C1 segment of cervical spinal cord (tissue), 14 donors: Measurements from ENCODE around the gene OXNAD1.
"Not testable (repeated sequence)": the region's sequence is repeated elsewhere in the genome, so short reads cannot be mapped to it uniquely, and the experiment has no call there.

Source experiments
- DNase-seq, 14 donors: peaks; one replicate each; lab custom pipeline; 2025; lab: John Stamatoyannopoulos, UW

The OXNAD1 gene

DNA sequence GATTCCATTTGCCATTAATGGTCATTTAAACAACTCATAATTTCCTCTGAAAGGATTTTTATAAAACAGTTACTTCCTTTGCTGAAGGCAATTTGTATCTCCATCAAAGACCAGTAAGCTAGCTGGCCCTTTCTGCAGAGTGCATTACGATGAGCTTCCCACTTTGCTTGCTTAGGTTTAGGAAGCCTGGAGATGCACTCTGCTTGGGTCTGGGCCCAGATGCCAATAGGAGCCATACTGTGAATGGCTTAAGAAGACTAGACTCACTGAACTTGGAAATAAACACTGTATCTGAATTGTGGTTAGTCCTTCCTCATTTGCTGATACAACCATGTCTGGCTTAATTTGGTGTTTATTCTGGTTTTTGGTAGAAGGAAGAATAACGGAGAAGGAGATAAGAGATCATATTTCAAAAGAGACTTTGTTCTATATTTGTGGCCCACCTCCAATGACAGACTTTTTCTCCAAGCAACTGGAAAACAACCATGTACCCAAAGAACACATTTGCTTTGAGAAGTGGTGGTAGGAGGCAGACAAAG is 38.1 kb downstream of the OXNAD1 start:
- DNase-seq: no peak

DNA sequence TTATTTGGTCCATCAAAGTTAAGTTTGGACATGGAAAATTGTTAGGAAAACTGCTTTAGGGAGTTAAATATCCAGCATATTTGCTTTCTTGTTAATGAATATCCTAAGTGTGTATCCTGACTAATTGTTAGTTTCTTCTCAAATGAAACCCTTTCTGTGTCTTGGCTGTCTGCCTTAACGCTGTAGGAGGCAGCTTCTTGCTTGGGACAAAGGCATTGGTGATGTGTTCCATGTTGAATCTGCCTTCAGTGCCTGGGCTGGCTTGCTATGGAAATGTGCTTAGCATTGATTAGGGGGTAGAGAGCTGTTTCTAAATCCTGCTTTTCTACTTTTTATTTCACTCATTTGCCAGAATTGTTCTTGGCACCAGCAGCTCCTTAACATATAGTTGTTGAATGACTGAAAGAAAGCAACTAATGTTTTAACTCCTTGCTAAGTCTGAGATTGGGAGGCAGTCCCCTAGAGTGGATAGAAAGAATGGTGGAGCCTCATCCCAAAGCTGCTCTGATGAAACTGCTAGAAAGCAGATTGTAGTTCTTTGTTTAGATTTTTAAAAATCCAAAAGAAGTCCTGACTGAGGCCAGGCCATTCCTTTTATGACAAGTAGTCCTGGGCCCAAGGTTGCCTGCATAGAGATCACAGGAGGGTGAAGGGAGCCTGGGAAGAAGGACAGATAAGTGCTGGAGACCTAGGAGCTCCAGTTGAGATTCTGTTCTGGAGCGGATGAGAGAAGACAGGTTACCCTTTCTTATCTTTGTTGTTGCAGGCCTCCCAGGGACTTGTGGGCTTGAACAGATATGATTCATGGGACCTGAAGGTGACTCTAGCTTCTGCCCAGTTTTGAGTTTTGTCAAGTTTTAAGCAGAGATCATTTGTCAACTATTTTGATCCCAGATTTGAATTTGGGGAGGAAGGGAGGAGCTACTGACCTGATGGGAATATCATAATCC is 39.3 kb downstream of the OXNAD1 start:
- DNase-seq: peak in 3 of 14 donors; percentile 3 to 23 (median 8)

DNA sequence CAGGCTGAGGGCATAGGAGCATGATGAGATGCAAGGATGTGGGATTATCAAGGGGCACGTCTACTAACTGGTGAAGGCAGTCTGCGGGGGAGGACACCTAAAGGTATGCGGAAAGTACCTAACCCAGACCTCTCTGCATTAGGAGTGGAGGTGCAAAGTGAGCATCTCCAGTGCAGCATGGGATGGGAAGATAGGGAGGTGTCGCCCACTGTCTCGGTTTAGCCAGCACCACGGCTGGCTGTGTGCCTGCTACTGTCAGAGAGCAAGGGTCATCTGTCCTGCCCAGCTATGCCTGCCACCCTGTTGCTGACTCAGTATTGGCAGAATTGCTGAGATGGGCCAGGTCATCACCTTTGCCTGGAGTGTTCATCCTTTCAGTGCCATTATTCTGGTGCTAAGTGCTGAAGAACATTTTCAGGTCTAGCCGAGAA is 40.1 kb downstream of the OXNAD1 start:
- no peak for DNase-seq

DNA sequence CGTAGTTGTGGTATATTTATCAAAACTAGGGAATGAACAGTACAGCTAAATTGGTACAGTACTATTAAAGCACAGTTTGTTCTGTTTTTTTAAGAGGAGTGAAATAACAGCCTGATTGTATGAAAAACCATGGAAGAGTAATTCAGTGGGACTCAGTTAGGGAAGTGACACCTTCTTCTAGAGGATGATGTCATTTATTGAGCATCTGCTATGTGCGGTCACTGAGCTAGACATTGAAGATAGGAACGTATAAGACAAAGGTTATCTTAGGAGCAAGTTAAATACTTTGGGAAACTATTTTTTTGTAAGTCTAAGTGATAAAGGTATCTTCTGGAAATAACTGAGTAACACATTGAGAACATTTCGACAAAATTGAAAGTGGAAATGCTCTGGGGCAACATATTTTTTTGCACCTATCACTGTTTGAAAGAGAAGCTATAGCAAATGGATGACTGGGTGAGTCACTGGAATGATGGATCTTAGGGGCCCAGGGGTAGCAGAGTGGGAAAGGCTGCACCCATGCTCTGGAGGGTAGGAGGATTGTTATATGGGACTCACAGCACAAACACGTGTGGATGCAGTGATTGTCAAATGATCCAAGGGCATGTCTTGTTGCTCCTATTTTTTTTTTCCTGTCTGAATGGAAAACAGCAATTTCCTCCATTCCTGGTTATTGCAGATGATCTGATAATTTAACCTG is 43.0 kb downstream of the OXNAD1 start:
- no peak for DNase-seq

DNA sequence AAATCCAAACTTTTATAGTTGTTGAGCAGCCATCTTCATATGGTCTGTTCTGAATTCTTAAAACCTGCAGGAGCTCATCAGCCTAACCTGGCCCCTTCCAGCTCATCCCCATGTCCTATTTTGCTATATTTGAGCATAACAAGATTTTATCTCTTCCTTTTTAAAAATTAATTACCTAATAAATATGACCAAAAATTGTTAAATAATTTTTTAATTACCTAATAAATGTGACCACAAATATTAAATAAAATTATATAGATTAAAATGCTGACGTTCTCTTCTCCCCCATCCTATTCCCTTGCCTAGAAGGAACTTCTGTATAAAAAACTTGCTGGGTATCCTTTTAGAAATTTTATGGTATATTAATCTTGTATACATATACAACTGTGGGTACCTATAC is 43.7 kb downstream of the OXNAD1 start:
- no peak for DNase-seq

DNA sequence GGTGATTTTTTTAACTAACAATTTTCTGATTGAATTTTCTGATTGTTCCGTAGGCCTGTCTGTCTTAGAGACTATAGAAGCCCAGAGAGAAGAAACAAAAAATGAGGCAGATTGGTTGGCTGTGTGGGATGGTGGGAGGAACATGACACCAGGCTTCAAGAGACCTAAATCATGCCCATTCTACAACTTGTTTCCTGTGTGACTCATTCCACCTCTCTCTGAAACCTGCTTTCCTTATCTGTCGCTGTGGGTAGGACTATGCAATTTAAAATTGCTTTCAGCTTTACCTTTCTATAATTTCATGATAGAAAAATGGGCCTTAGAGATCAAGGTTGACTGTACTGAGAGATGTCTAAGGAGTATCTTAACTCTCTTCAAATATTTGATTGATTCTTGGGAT is 44.5 kb downstream of the OXNAD1 start:
- no peak for DNase-seq

DNA sequence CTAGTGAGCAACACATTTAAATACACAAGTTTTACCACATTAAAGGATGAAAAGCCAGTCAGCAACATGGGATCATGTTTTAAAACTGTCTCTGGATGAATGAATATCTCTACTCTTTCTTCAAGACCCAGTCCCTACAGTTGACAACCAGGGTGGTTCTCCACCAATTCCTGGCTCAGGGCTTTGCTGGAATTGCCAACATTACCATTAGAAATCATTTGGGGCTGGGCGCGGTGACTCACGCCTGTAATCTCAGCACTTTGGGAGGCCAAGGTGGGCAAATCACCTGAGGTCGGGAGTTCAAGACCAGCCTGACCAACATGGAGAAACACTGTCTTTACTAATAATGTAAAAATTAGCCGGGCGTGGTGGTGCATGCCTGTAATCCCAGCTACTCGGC is 45.5 kb downstream of the OXNAD1 start:
- DNase-seq: not testable (repeated sequence)

DNA sequence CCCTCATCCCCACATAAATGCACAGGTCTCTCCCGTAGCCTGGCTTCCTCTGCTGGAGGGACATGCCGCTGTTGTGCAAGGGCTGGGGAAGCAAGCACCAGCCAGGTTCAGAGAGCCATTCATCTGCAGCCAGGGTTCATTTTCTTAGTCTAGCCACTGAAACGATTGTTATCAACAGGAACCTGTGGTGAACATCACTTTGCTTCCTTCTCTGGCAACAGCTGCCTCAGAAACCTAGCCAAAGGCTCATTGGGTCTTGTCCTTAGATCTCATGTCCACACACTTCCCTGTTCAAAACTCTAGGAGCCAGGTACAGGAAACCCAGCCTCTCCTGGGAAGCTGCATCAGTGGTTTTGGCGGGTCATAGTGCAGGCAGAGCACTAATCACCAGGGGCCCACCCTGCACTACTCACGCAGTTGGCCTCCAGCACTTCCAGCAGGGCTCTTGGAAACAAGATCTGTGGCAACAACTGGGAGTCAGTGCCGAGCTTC is 47.0 kb downstream of the OXNAD1 start:
- DNase-seq: no peak

DNA sequence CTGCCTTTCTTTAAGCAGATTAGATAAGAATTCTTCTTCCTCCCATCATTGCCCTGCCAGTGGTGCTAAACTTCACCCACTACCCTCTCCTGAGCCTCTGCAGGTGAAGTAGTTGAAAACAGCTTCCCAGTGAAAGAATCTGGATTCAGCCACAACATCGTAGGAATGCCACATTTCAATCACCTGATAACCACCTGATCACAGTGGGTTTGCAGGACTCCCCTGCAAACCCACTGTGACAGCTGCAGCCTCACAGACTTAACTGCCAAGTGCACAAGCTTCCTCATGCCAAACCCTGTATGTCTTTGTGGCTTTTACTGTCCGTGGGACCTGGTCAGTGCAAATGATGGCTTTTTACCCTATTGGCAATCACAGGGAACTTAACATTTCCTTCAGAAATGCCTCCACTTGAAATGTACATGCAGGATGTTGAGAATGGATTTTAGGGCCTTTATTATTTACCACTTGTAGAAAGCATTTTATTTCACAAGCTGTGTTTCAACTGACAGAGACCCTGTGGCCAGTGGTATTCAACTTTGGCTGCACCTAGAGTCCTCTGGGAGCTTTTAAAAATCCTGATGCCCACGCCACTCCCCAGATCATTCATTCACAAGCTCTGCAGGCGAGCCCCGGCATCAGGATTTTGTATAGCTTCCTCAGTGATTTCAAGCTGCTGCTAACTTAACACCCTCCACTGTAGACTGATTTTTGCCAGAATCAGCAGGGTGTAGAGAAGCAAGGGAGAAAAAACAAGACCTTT is 49.1 kb downstream of the OXNAD1 start:
- DNase-seq: no peak

DNA sequence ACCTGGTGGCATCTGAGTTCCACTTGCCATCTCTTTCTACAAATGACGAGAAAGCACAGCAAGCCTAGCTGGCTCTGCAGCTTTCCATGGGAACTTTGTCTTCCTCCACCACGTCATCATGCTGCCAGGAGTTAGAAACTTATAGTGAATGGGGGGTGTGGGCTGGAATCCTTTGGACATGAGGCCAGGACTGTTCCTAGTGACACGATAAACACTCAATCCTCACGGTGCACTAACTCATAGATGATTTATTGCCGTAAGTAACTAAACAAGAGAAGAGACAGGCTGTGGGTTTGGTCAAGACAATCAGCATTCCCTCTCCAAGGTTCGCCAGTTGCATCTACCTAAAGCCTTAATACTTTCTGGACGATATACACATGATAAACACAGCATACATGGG is 50.6 kb downstream of the OXNAD1 start:
- no peak for DNase-seq

DNA sequence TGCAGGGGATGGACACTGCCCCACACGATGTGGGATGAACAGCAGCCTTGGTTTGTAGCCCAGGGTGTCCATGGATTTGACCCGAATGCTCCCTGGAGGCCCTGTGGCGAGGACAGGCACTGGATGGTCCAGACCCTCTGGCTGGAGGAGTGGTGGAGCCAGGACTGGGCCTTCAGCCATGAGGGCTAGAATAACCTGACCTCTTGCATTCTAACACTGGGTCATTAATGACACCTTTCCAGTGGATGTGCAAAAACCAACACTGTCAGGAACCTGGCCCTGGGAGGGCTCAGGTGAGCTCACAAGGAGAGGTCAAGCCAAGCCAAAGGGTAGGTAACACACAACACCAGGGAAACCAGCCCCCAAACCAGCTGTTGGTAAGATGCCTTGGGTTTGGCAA is 51.4 kb downstream of the OXNAD1 start:
- no peak for DNase-seq

DNA sequence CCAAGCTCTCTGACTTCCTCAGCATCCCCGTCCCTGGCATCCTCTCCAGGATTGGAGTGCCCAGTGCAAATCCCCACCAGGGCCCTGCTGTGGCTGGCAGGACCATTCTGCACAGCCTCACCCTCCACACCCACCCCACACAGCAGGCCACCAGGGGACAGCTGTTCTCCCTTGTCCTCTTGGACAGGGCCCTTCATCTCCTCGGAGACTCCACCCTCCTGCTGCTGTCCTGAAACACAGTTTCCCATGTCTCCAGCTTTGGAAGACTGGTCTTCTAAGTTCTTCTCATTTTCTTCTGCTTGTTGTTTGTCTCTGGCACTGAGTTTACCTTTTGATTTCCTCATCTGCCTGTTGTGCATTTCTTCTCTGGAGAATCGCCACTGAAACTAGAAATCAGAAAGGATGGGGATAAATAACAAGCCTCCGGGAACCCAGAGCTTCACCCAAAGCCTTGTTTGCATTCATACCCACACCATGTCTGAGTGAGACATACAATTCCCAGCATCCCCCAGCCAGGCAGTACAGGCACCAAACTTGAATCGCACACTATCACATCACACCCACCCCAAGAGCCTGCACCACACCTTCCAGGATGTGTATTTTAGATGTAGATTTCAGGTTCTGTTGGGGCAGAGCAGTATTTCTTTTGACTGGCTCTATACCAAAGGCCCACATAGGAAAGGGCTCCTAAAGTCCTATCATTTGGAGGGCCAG is 52.0 kb downstream of the OXNAD1 start:
- DNase-seq: no peak

DNA sequence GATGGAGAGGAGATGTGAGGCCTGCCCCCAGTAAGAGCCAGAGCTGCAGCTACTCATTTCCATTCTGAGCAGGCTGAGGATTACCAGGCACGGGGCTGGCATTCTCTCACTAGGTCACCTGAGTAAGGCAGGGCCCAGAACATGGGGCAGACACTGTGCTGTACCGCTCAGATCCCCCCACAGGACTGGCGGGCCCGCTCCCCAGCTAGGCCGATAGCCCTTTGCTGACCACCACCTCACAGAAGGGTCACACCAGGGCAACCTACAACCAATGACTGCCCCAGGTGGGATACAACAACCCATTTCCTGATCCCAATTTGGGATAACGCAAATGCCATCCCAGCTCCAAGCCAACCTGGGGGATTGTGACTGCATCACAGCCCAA is 52.5 kb downstream of the OXNAD1 start:
- DNase-seq: no peak

DNA sequence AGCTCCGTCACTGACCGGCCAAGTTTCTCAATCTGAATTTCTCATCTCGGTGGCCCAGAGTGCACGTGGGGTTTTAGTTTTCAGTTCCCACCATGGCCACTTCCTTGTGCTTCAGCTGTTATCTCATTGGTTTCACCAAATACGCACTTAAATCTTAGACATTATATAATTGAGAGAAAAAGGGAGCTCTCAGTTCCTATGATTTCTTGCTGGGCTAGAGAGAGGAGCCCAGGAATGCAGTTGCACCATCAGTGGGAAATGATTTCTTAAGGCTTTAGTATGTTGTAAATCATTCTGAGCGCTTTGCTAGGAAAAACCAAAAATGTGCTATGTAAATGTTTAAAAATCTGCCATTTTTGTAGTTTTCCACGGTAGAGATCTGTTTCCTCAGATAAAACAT is 53.2 kb downstream of the OXNAD1 start:
- DNase-seq: no peak

DNA sequence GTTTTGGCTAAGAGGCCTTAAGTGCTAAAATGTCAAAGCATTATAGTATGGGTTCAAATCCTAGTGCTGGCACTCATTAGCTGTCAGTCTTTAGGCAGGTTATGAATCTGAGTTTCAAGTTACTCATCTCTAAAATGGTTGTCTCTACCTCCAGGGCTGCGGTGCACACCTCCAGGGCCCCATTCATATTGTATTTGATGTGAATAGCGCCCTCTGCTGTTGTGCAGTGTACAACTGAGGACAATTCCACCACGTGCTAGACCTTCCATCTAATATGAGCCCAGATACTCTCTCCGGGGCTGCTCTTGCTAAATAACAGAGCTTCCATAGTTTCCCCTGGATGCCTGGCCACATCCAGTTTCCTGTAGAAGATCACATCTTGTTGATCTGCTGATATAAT is 54.3 kb downstream of the OXNAD1 start:
- no peak for DNase-seq

DNA sequence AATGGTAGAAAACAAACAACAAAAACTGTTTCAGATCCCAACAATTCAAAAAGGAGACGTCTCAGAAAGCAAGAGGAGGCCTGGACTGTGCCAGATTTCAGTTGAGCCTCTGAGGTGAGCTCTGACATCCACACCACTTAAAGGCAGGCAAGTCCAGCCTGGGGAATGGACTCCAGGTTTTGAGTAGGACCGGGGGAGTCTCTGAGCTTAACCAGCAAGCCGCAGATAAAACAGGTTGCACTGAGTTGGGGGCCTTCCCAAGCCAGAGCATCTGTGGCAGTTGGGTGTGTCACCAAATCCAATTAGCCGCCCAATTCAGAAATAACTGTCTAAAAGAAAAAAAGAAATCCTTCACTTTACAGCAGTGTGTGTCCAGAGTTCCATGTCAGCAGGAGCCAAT is 54.7 kb downstream of the OXNAD1 start:
- no peak for DNase-seq

DNA sequence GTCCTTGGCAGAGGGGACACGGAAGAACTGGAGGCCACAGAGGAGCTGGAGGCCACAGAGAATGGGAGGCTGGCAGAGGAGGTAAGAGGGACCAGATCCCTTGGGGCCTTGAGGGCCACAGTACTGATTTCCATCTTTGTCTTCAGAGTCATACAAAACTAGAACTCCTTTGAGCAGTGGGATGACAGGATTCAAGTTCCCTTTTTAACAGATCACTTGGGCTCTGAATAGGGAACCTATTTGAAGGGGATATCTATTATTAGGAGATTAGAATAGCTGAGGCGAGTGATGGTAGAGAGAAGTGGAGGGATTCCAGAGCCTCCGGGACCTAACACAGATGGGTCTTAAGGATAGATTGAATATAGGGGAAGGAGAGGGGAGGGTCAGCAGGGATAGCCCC is 55.7 kb downstream of the OXNAD1 start:
- DNase-seq: no peak

DNA sequence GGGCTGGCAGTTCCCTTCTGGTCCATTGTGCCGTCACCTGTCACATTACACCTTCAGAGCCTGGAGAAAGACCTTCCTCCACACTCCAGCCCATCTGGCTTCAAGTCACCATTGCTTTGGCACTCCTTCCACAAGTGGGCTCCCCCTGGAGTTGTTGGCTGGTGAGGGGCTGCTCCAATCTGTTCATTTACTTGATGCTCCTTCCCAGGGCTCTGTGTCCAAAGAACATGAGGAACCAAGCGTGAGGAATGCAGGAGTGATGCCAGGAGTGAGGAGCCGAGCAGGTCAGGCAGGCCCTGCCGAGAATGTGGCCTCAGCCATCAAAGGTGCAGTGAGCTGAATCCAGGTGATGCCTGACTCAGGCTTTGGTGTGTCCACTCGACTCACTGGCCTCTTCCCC is 57.2 kb downstream of the OXNAD1 start:
- peak in 3 of 14 donors; percentile 8 to 97 (median 54) for DNase-seq

DNA sequence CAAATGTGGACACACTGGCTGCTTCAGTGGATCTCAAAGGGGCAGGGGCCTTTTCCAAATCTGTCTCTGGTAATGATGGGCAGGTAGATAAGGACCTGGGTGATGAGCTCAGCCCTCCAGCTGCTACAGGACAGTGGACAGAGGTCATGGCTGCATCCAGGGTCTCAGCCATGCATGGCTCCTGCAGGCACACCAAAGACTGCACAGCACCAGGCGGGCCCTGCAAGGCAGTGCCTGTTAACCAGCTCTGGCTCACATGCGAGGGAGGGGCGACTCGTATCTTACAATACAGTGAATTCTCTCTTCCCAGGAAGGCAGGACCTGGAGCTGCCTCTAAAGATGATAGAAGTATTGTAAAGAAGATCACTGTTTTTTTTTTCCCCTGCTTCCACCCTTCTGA is 58.7 kb downstream of the OXNAD1 start:
- no peak for DNase-seq

DNA sequence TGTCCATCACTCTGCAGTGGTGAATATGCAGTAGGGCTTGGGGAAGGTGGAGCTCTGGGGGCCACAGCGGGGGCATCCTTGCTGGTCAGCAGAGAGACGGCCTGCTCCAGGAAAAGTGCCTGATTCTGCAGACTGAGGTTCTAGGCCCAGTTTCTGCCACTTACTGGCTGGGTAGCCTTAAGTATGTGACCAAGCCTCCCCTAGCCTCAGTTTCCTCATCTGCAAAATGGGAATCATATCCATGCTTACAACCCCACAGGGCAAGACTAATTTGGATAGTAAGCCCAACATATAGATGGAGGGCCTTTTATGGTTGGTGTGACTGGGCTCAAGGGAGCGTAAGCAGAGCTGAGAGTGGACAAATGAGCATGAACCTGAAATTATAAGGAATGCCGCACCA is 60.8 kb downstream of the OXNAD1 start:
- no peak for DNase-seq

DNA sequence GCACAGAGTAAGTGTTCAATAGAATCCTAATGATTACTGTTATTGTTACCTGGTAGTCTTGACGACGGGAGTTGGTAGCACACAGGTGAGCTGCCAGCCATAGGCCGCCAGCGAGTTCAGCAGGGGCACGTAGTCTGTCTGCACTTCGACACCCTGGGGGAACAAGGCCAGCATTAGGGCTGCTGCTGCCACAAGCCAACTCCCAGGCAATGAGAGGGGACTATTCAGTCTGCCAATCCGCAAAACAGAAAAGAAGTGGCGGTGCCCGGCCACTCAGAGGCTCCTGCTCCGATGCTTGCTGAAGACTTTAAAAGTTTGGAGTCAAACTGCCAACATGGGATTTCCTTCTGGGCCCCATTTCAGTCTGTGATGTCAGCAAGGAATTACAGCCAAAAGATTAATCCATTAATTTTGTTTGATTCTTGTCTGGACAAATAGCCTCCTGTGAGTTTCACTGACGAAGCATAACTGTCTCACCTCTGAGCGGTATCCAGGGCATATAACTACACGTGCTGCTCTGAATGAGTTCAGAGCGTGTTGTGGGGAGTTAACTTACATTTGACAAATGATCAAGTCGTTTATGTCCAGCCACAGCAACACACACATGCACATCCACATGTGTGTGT is 61.8 kb downstream of the OXNAD1 start:
- no peak for DNase-seq
